HG03565 (cell line): Measurements from ENCODE around the gene LARP4B.
A peak's percentile ranks its signal among the peaks of the same experiment; 100 is the strongest.

ENCODE experiments used
- ATAC-seq: cut with Tn5 transposase; IDR thresholded peaks from one replicate; pipeline ENCODE4 v1.9.1; 2021; ENCODE audit warnings: mild to moderate bottlenecking, moderate library complexity; ENCODE audit not compliant: unreplicated experiment

The LARP4B gene

GRCh38 chr10:931326-932318, at the start of gene LARP4B:
LARP4B (minus strand) TSS chr10:931705; CDS start chr10:885721, 45,984 bp downstream.
- peak; percentile 93 for ATAC-seq

DNA sequence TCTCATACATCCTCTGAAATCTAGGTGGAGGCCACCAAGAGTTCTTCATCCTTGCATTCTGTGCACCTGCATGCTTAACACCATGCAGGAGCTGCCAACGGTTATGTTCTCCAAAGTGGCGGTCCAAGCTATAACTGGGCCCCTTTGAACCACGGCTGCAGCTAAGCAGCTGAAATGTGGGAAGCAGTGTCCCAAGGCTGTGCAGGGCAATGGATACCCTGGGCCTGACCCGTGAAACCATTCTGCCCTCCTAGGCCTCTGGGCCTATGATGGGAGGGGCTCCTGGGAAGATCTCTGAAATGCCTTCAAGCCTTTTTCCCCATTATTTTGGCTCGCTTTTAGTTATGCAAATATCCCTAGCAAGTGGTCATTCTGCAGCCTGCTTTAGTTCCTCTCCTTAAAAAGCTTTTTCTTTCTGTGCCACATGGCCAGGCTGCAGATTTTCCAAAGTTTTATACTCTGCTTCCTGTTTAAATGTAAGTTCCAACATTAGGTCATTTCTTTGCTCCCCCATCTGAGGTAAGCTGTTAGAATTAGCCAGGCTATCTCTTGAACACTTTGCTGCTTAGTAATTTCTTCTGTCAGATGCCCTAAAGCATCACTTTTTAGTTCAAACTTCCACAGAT, 49.1 kb upstream of the LARP4B start:
- ATAC-seq: no peak

DNA sequence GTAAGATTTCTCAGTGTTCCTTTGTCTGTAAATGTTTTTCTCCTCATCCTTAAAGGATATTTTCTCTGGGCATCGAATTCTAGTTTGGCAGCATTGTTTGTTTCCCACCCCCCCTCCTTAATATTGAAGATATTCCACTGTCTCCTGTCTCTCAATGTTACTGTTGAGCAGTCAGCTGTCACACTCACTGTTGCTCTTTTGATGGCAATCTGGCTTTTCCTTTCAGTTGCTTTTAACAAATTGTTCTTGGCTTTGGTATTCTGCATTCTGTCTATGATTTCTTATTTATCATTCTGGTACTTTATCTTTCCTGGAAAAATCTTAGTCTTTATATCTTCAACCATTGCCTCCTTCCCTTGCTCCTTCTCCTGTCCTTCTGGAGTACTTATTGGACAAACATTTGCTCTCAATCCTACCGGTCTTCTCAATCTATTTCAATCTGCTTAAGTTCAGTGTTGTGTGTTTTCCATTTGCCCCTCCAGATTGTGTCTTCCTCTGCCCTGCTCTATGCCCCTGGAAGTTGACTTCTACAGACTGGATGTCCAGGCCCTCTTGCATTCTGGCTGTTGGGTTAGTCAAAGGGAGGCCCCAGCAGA, 47.4 kb upstream of the LARP4B start:
- no peak for ATAC-seq

- no peak for ATAC-seq
These were observed 44.8 kb upstream of the LARP4B start for GRCh38 chr10:976316-976715.

- ATAC-seq: no peak
These were observed 43.2 kb upstream of the LARP4B start for GRCh38 chr10:974785-975074.

- ATAC-seq: no peak
These were observed 42.7 kb upstream of the LARP4B start for GRCh38 chr10:974038-974784.

DNA sequence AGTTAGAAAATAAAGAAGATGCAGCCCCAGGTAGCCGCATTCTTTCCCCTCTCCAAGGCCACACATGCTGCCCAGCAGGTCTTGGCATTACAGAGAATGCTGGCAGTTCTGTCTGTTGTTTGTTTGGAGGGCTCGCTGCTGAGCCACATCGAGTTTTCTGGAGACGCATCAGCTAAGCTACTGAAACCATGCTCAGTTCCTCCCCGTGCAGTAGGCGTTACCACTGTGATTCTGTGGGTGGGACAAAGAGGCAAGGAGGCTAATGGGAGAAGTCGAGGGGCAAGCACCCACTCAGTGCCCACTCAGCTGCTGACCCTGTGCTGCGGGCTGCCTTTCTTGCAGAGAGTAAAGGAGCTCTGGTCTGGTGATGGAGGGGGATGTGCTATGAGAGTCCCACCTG, 41.3 kb upstream of the LARP4B start:
- ATAC-seq: no peak

DNA sequence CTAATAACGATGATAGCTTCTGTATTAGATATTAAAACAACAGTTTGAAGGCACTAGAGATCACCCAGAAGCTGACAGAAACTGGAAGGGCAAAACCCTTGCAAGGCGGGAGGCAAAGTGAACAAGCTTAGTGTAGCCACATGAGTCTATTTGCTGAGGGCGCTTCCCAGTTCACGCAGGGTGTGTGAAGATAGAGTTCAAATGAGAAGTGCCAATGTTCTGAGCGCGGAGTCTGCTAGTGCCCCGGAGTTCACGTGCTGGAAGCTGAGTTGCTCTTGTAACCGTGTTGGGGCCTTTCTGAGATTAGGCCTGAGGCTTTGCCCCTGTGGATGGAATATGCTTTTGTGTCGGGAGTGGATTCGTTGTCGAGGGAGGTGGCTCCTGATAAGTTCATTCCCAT, 40.1 kb upstream of the LARP4B start:
- no peak for ATAC-seq

DNA sequence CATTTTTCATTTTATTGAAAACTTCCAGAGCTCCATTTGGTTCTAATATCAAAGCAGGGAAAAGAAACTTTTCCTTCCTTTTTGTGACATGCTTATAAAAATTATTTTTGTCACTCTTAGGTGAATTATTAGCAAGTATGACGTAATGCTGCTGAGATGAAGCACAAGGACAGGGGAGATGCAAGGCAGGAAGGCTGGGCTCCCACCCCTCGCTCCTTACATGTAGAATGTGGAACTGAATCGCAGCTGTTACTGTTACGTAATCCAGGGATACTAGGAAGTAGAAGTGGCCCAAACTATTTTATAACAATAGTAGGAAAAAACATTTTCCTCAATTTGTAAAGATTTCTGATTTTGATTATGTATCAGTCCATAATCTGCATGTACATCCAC, 39.6 kb upstream of the LARP4B start:
- ATAC-seq: no peak

- ATAC-seq: no peak
These were observed 39.0 kb upstream of the LARP4B start for GRCh38 chr10:970311-971149.

DNA sequence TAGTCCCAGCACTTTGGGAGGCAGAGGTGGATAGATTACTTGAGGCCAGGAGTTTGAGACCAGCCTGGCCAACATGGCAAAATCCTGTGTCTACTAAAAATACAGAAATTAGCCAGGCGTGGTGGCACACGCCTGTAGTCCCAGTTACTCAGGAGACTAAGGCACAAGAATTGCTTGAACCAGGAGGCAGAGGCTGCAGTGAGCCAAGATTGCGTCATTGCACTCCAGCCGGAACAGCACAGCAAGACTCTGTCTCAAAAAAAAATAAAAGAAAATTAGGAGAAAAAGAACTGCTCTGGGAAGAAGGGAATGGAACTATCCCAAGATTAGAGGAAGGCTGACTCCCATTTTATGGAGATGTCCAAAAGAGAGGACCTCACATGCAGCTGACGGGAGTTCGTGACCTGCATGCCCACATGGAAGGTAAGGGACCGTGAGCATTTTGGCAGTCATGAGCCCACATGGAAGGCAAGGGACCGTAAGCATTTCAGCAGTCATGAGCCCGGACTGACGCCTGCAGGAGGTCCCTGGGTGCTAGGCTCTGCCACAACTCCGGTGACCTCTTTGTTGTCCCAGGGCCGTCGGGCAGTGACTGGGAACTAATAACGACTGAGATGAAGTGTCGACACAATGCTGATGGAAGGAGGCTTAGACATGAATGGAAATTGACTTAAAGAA, 38.1 kb upstream of the LARP4B start:
- ATAC-seq: no peak

- ATAC-seq: no peak
These were observed 37.2 kb upstream of the LARP4B start for GRCh38 chr10:968546-969199.

DNA sequence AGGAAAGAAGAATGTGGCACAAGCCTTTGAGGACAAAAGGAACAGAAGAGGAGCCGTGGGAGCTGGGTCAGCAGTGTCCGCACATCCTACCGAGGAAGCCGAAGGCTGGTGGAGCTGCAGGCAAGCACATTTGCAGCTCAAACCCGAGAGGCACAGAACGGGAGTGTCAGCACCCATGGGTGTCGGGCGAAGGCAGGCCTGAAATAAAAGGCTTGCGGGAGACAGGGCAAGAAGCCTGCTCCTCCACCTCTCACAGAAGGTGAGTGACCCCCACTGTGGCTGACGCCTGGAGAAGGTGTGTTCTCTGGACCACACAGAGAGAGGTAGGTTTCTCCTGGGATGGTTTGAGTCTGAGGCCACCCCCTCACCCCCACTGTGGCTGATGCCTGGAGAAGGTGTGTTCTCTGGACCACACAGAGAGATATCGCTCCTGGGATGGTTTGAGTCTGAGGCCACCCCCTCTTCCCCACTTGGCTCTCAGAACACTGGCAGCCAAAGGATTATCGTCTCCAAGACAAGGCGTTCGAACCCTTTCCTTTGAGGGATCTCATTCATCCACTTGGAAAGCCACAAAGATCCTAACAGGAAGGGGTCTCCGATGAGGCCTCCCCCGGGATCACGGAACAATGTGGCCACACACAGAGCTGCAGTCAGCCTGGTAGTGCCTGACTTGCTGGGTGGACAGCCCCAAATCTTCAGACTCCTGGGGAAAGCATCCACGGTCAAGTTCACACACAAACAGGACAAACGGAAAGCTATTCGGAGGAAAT, 35.1 kb upstream of the LARP4B start:
- ATAC-seq: no peak

DNA sequence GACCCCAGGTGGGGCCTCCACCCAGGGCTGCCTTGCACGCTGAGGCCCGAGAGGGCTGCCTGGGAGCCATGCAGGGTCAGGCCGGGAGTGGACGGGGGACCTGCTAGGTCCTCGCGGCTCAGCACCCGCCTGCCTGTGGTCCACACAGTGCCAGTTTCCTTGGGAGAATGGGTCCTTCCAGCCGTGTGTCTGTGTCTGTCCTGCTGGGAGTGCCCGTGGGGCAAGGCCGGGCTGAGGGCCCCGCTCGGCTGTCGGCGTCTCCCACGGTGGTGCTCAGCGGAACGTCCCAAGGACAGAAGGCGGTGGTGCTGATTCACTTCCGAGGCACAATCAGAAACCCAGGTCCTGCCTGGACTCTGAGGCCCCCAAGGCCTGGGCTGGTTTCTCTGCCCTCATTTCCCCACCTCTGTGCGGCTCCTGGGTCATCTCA, 33.5 kb upstream of the LARP4B start:
- ATAC-seq: no peak

DNA sequence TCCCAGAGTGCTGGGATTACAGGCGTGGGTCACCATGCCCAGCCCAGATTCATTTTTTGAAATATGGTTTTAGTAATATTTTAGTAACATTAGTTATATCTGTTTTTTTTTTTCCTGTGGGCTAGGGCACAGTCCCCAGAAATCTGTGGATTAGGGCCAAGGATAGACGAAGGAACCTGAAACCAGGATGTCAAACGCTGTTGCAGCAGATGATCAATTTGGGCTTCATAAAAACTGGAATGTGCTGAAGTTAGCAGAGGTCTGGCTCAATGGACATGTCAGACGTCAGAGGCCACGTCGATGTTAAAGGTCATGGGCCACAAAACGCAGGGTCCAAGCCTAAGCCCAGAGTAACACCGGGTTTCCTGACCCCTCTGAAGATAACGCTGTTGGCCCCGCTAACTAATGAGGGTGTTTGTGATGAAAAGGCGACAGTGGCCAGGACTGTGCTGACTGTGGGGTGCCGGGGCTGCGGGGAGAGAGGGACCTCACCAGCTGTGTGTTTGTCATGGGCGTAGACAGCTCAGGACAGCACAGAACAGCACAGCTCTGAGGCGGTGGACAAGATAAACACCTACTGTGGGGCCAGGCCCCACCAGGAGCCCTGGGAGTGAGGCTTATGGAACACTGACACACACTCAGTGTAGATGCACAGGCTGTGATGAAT, 32.9 kb upstream of the LARP4B start:
- ATAC-seq: no peak

- no peak for ATAC-seq
These were observed 32.1 kb upstream of the LARP4B start for GRCh38 chr10:963655-964054.

- ATAC-seq: no peak
These were observed 31.7 kb upstream of the LARP4B start for GRCh38 chr10:963186-963585.

DNA sequence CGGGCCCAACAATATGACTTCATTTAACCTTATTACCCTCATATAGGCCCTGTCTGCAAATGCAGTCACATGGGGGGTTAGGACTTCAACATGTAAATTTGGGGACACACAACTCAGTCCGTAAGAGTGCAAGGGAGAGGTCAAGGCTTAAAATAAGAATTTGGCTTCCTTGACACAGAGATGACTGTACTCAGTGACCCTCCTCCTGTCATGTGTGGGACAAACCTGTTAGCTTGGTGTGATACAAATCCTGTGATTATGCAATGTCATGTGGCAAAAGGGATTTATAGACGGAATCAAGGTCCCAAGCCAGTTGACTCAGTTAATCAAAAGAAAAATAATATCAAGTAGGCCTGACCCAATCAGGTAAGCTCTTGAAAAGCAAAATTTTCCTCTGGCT, 30.8 kb upstream of the LARP4B start:
- no peak for ATAC-seq
